SK-N-SH (cell line): ENCODE data around the gene STK4. TPM values are rescaled to one million over a fixed set of nuclear protein-coding genes. Genes with fewer than 3 reads are reported as not detected.

Experiments
- CTCF ChIA-PET: fragments of 300-600, 350-600 bp; formaldehyde crosslinking; extraction: SDS; loops from one replicate; lab custom pipeline; 2021; lab: Yijun Ruan, JAX
- POLR2A ChIA-PET: fragments of 350-600 bp; sonication (Branson Sonifier 250); formaldehyde crosslinking; extraction: SDS; loops from one replicate; lab custom pipeline; 2020; ENCODE audit warnings: antibody characterized with exemption, inconsistent platforms; lab: Yijun Ruan, JAX
- DNase-seq: peaks from one replicate; pipeline ENCODE4 v3.0.0; 2012
- H2AFZ ChIP-seq: fragments of 200-600 bp; sonication (generic); 2 replicates; pipeline ENCODE4 v1.8.1; 2016; ENCODE audit warnings: antibody characterized with exemption, mild to moderate bottlenecking, low read depth
- H3F3A ChIP-seq: fragments of 200-600 bp; sonication (generic); replicated peaks from 2 replicates; pipeline ENCODE3; 2016; ENCODE audit warnings: antibody characterized with exemption, mild to moderate bottlenecking; ENCODE audit not compliant: insufficient read depth
- H3K27ac ChIP-seq, 2 experiments: fragments of 200-500 bp in 1 of 2; fragments of 200-600 bp in 1 of 2; sonication (Bioruptor generic) in 1 of 2; sonication (generic), shearing (Covaris generic) in 1 of 2; 2 replicates each; pipeline versions ENCODE4 v1.5.1 to v1.6.1; 2014 to 2016; ENCODE audit warnings: low read depth in 2 of 2, inconsistent platforms in 1 of 2, low read length in 1 of 2, mild to moderate bottlenecking in 1 of 2, mixed read lengths in 1 of 2
- H3K27me3 ChIP-seq: fragments of 200-600 bp; sonication (generic), shearing (Covaris generic); 2 replicates; pipeline ENCODE4 v1.6.1; 2016; ENCODE audit warnings: mixed run types; ENCODE audit not compliant: insufficient read depth
- H3K36me3 ChIP-seq, 2 experiments: fragments of 200-500 bp in 1 of 2; fragments of 200-600 bp in 1 of 2; sonication (Bioruptor generic) in 1 of 2; sonication (generic) in 1 of 2; replicated peaks in 1 of 2; 2 replicates each; pipeline versions ENCODE3 to v1.5.1; 2014 to 2016; ENCODE audit warnings: low read length in 1 of 2, mild to moderate bottlenecking in 1 of 2; ENCODE audit not compliant: insufficient read depth in 2 of 2, control insufficient read depth in 1 of 2
- H3K4me1 ChIP-seq, 2 experiments: fragments of 200-500 bp in 1 of 2; fragments of 200-600 bp in 1 of 2; sonication (Bioruptor generic) in 1 of 2; sonication (generic), shearing (Covaris generic) in 1 of 2; 2 replicates each; pipeline versions ENCODE4 v1.5.1 to v1.6.1; 2014 to 2016; ENCODE audit warnings: low read depth in 1 of 2, low read length in 1 of 2, mixed run types in 1 of 2; ENCODE audit not compliant: insufficient read depth in 2 of 2, control insufficient read depth in 1 of 2
- H3K4me2 ChIP-seq: fragments of 200-600 bp; sonication (generic), shearing (Covaris generic); 2 replicates; pipeline ENCODE4 v1.6.1; 2017; ENCODE audit warnings: mixed run types
- H3K4me3 ChIP-seq, 2 experiments: fragments of 200-500 bp in 1 of 2; fragments of 200-600 bp in 1 of 2; sonication (Bioruptor generic) in 1 of 2; sonication (generic), shearing (Covaris generic) in 1 of 2; 2 replicates each; pipeline versions ENCODE4 v1.5.1 to v1.8.1; 2014 to 2016; ENCODE audit warnings: low read depth in 2 of 2, inconsistent platforms in 1 of 2, low read length in 1 of 2, mild to moderate bottlenecking in 1 of 2, mixed read lengths in 1 of 2, moderate library complexity in 1 of 2
- H3K79me2 ChIP-seq: fragments of 200-600 bp; sonication (generic); 2 replicates; pipeline ENCODE4 v1.8.1; 2017; ENCODE audit warnings: mild to moderate bottlenecking; ENCODE audit not compliant: insufficient read depth
- H3K9ac ChIP-seq: fragments of 200-600 bp; sonication (generic); 2 replicates; pipeline ENCODE4 v1.6.1; 2017; ENCODE audit warnings: mixed run types
- H3K9me2 ChIP-seq: fragments of 200-600 bp; sonication (generic); 2 replicates; pipeline ENCODE4 v1.6.1; 2017; ENCODE audit warnings: mixed run types
- H3K9me3 ChIP-seq: fragments of 200-600 bp; sonication (generic); 2 replicates; pipeline ENCODE4 v1.6.1; 2017; ENCODE audit warnings: mixed run types, mild to moderate bottlenecking, moderate library complexity
- H4K20me1 ChIP-seq: fragments of 200-600 bp; sonication (generic); 2 replicates; pipeline ENCODE4 v1.6.1; 2017; ENCODE audit warnings: mild to moderate bottlenecking, mixed run types; ENCODE audit not compliant: insufficient read depth
- CHD2 ChIP-seq: fragments of 150-350 bp; IDR thresholded peaks from 2 replicates; pipeline ENCODE4 v1.6.1; 2018; ENCODE audit warnings: low read length; ENCODE audit not compliant: partially characterized antibody
- EP300 ChIP-seq, 2 experiments: IDR thresholded peaks; 2 replicates each; pipeline versions ENCODE4 v1.4.0 to v1.6.1; 2012; ENCODE audit warnings: borderline replicate concordance in 1 of 2, low read depth in 1 of 2, low read length in 1 of 2
- FOSL2 ChIP-seq: IDR thresholded peaks from 2 replicates; pipeline ENCODE4 v1.4.0; 2012; ENCODE audit warnings: low read depth, mild to moderate bottlenecking, moderate library complexity, borderline replicate concordance
- FOXM1 ChIP-seq: IDR thresholded peaks from 2 replicates; pipeline ENCODE4 v1.4.0; 2012; ENCODE audit warnings: low read depth, mild to moderate bottlenecking
- GABPA ChIP-seq: IDR thresholded peaks from 2 replicates; pipeline ENCODE4 v1.4.0; 2012; ENCODE audit warnings: low read depth, mild to moderate bottlenecking
- GATA2 ChIP-seq: sonication (generic); formaldehyde crosslinking; IDR thresholded peaks from 2 replicates; pipeline ENCODE4 v1.5.0; 2020; ENCODE audit warnings: mild to moderate bottlenecking, missing genetic modification reagents
- MEF2A ChIP-seq: IDR thresholded peaks from 2 replicates; pipeline ENCODE4 v1.4.0; 2012; ENCODE audit warnings: low read depth, borderline replicate concordance
- NFIC ChIP-seq: IDR thresholded peaks from 2 replicates; pipeline ENCODE4 v1.4.0; 2012; ENCODE audit warnings: borderline replicate concordance
- POLR2AphosphoS5 ChIP-seq: IDR thresholded peaks from 2 replicates; pipeline ENCODE4 v1.6.1; 2012; ENCODE audit warnings: low read depth, low read length
- RAD21 ChIP-seq: IDR thresholded peaks from 2 replicates; pipeline ENCODE4 v1.6.1; 2012; ENCODE audit warnings: mild to moderate bottlenecking, low read length
- RCOR1 ChIP-seq: fragments of 150-350 bp; IDR thresholded peaks from 2 replicates; pipeline ENCODE4 v1.6.1; 2017; ENCODE audit warnings: antibody characterized with exemption, low read length
- RFX5 ChIP-seq: IDR thresholded peaks from 2 replicates; pipeline ENCODE4 v1.6.1; 2012; ENCODE audit warnings: mild to moderate bottlenecking, improper control_type of control experiment, low read length
- SMC3 ChIP-seq: IDR thresholded peaks from 2 replicates; pipeline ENCODE4 v1.6.1; 2012; ENCODE audit warnings: low read depth, low read length, improper control_type of control experiment
- TAF1 ChIP-seq: IDR thresholded peaks from 2 replicates; pipeline ENCODE4 v1.6.1; 2012; ENCODE audit warnings: low read depth, mild to moderate bottlenecking, low read length, moderate library complexity, borderline replicate concordance
- YY1 ChIP-seq: IDR thresholded peaks from 2 replicates; pipeline ENCODE4 v1.4.0; 2012; ENCODE audit warnings: low read depth, mild to moderate bottlenecking
- WGBS: methylation state at CpG from one replicate; pipeline ENCODE4 v1.1.6; 2017; ENCODE audit warnings: low lambda C conversion rate; 5-methylcytosine and 5-hydroxymethylcytosine counted together
- polyA plus RNA-seq, 3 experiments: library from polyadenylated mRNA; depleted of rRNA; stranded (reverse); fragments of >200 nt; gene quantifications; 2 replicates each; pipeline ENCODE4 v1.2.3, GENCODE V29; 2012
- TF ChIP-seq, protein P1 (sequence below): IDR thresholded peaks from 2 replicates; pipeline ENCODE4 v1.4.0; 2012; ENCODE audit warnings: low read depth, borderline replicate concordance
- TF ChIP-seq, protein P2 (sequence below): IDR thresholded peaks from 2 replicates; pipeline ENCODE4 v1.4.0; 2012; ENCODE audit warnings: low read depth
- TF ChIP-seq, protein P3 (sequence below): IDR thresholded peaks from 2 replicates; pipeline ENCODE4; 2012
- TF ChIP-seq, protein P4 (sequence below): IDR thresholded peaks from 2 replicates; pipeline ENCODE4 v1.6.1; 2012; ENCODE audit warnings: mild to moderate bottlenecking, low read depth, low read length, moderate library complexity

STK4 gene
- polyA plus RNA-seq, 1 of the 3 experiments (the other 2 are of a cell fraction), result 11.4 TPM

DNA sequence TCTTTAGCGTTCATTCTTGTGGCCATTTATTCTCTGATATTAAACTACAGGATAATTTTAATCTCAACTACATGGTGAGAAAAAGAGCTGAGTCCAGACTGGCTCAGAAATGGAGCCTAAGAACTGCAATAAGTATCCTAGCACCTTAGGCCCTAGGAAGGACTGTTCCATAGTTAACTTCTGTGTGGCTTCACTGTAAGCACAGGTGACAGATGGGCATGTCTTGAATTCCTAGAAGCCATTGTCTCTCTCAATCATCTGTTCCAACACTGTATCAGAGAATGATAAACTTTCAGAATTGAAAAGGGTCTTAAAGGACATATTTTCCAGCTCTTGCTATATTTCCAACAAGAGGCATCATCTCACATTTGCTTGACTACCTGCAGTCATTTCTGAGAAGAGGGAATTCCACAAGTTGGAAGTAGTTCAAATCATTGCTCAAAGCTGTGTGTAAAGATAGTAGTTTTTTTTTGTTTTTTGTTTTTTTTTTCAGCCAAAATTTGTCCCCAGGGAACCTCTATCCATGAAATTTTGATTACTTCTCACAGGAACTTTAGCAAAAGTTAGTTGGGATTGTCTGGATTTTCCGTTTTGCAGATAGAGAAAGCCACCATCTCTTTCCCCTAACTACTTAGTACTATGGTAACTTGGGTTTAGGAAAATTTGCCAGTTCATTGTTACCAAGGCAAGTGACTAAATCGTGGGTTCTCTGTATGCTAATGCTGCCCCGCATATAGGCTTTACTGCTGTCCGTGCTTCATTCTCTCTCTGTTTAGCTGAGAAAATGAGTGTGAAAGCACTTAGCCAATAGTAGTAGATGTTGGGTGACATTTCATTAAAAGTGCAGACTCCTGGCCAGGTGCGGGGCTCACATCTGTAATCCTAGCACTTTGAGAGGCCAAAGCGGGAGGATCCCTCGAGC lies 87.4 kb downstream of the STK4 start:
- ChIA-PET CTCF (interaction anchor here (0.7 to 5.1 kb wide), 5 partner anchors 9 to 370 kb away, joined by 3 to 50 read pairs (median 4); no protein-coding TSS in a partner anchor), POLR2A (no interaction called here)
- peak overlapping the region; percentile 47 for H3K9ac ChIP-seq

More for the DNA sequence above, 87.4 kb downstream of the STK4 start:
- Histone ChIP-seq H3K4me1 (peaks cover 3 to 26% of the 10 kb centered on the region in 2 experiments; a peak in 3 of 4 replicates), H3K4me2 (peak overlapping the region; percentile 41; the same call in 1 of the 2 replicates), H3K27ac (peak overlapping the region; percentile 87 to 88), H3F3A (peaks cover 27% of the 10 kb centered on the region), H3K9me2 (no peaks in the 10 kb centered on the region), H3K9me3 (no peaks in the 10 kb centered on the region), H4K20me1 (no peaks in the 10 kb centered on the region), H2AFZ (no peak overlapping the region), H3K27me3 (no peaks in the 10 kb centered on the region), H3K79me2 (peaks cover 10% of the 10 kb centered on the region; the same call in 1 of the 2 replicates), H3K36me3 (peaks cover 7 to 8% of the 10 kb centered on the region in 2 experiments), H3K4me3 (no peak overlapping the region)
- no peak for DNase-seq
- no peak for TF ChIP-seq TAF1
- TF ChIP-seq RAD21, result no peak
- TF ChIP-seq RFX5, result no peak
- no peak for TF ChIP-seq RCOR1
- TF ChIP-seq GABPA, result no peak
- TF ChIP-seq MEF2A, result no peak
- TF ChIP-seq, protein P1, sequence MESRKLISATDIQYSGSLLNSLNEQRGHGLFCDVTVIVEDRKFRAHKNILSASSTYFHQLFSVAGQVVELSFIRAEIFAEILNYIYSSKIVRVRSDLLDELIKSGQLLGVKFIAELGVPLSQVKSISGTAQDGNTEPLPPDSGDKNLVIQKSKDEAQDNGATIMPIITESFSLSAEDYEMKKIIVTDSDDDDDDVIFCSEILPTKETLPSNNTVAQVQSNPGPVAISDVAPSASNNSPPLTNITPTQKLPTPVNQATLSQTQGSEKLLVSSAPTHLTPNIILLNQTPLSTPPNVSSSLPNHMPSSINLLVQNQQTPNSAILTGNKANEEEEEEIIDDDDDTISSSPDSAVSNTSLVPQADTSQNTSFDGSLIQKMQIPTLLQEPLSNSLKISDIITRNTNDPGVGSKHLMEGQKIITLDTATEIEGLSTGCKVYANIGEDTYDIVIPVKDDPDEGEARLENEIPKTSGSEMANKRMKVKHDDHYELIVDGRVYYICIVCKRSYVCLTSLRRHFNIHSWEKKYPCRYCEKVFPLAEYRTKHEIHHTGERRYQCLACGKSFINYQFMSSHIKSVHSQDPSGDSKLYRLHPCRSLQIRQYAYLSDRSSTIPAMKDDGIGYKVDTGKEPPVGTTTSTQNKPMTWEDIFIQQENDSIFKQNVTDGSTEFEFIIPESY, result no peak
- no peak for TF ChIP-seq YY1
- no peak for TF ChIP-seq SMC3
- TF ChIP-seq POLR2AphosphoS5, result no peak
- TF ChIP-seq, protein P2, sequence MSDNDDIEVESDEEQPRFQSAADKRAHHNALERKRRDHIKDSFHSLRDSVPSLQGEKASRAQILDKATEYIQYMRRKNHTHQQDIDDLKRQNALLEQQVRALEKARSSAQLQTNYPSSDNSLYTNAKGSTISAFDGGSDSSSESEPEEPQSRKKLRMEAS, result no peak
- TF ChIP-seq FOSL2, result no peak
- no peak for TF ChIP-seq GATA2 (CRISPR knock-in tag)
- no peak for TF ChIP-seq NFIC
- TF ChIP-seq EP300 (IDR thresholded peaks at IDR 0.05; ENCODE audit: borderline replicate concordance in 1 of 2, low read depth in 1 of 2, low read length in 1 of 2), result no peak
- no peak for TF ChIP-seq CHD2
- TF ChIP-seq, protein P3, sequence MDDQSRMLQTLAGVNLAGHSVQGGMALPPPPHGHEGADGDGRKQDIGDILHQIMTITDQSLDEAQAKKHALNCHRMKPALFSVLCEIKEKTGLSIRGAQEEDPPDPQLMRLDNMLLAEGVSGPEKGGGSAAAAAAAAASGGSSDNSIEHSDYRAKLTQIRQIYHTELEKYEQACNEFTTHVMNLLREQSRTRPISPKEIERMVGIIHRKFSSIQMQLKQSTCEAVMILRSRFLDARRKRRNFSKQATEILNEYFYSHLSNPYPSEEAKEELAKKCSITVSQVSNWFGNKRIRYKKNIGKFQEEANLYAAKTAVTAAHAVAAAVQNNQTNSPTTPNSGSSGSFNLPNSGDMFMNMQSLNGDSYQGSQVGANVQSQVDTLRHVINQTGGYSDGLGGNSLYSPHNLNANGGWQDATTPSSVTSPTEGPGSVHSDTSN, result no peak; the same call in 1 of the 2 replicates
- TF ChIP-seq, protein P4, sequence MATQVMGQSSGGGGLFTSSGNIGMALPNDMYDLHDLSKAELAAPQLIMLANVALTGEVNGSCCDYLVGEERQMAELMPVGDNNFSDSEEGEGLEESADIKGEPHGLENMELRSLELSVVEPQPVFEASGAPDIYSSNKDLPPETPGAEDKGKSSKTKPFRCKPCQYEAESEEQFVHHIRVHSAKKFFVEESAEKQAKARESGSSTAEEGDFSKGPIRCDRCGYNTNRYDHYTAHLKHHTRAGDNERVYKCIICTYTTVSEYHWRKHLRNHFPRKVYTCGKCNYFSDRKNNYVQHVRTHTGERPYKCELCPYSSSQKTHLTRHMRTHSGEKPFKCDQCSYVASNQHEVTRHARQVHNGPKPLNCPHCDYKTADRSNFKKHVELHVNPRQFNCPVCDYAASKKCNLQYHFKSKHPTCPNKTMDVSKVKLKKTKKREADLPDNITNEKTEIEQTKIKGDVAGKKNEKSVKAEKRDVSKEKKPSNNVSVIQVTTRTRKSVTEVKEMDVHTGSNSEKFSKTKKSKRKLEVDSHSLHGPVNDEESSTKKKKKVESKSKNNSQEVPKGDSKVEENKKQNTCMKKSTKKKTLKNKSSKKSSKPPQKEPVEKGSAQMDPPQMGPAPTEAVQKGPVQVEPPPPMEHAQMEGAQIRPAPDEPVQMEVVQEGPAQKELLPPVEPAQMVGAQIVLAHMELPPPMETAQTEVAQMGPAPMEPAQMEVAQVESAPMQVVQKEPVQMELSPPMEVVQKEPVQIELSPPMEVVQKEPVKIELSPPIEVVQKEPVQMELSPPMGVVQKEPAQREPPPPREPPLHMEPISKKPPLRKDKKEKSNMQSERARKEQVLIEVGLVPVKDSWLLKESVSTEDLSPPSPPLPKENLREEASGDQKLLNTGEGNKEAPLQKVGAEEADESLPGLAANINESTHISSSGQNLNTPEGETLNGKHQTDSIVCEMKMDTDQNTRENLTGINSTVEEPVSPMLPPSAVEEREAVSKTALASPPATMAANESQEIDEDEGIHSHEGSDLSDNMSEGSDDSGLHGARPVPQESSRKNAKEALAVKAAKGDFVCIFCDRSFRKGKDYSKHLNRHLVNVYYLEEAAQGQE, result no peak
- no peak for TF ChIP-seq FOXM1
- WGBS, result 74% methylated on average over 8 of the region's 8 CpGs
